Astrocyte (in vitro differentiated cells and primary cell): ENCODE measurements around the gene THRA. TPM values are rescaled to one million over a fixed set of nuclear protein-coding genes. Genes with fewer than 3 reads are reported as not detected.
A peak's percentile ranks its signal among the peaks of the same experiment; 100 is the strongest.

Experiments
- DNase-seq: peaks from one replicate; pipeline ENCODE4 v3.0.0-alpha.2; 2010; ENCODE audit warnings: low read depth
- FAIRE-seq: peaks from 2 replicates; lab custom pipeline; 2011; peaks lifted over from hg19 to GRCh38; lab: Jason Lieb, UNC
- H2AFZ ChIP-seq: 2 replicates; pipeline ENCODE4 v1.6.0; 2012; ENCODE audit warnings: low read depth, low read length, inconsistent platforms
- H3K27ac ChIP-seq: 2 replicates; pipeline ENCODE4 v1.5.1; 2011; ENCODE audit warnings: low read depth, low read length, inconsistent platforms
- H3K27me3 ChIP-seq: 2 replicates; pipeline ENCODE4 v1.6.0; 2011; ENCODE audit warnings: low read length, inconsistent platforms; ENCODE audit not compliant: insufficient read depth
- H3K36me3 ChIP-seq: 2 replicates; pipeline ENCODE4 v1.5.1; 2011; ENCODE audit warnings: low read length, inconsistent platforms; ENCODE audit not compliant: insufficient read depth
- H3K4me1 ChIP-seq: 2 replicates; pipeline ENCODE4 v1.5.1; 2011; ENCODE audit warnings: low read length, inconsistent platforms; ENCODE audit not compliant: insufficient read depth
- H3K4me2 ChIP-seq: 2 replicates; pipeline ENCODE4 v1.6.0; 2012; ENCODE audit warnings: low read length, inconsistent platforms
- H3K4me3 ChIP-seq: 2 replicates; pipeline ENCODE4 v1.5.1; 2011; ENCODE audit warnings: low read depth, mild to moderate bottlenecking, low read length, inconsistent platforms; ENCODE audit not compliant: insufficient read depth
- H3K79me2 ChIP-seq: 2 replicates; pipeline ENCODE4 v1.6.0; 2012; ENCODE audit warnings: mild to moderate bottlenecking, low read length, inconsistent platforms; ENCODE audit not compliant: insufficient read depth
- H3K9ac ChIP-seq: 2 replicates; pipeline ENCODE4 v1.6.0; 2012; ENCODE audit warnings: mild to moderate bottlenecking, low read length, inconsistent platforms
- H3K9me3 ChIP-seq: 2 replicates; pipeline ENCODE4 v1.5.1; 2012; ENCODE audit warnings: low read depth, mild to moderate bottlenecking, low read length, inconsistent platforms; ENCODE audit not compliant: insufficient read depth
- H4K20me1 ChIP-seq: 2 replicates; pipeline ENCODE4 v1.6.0; 2012; ENCODE audit warnings: low read length, inconsistent platforms; ENCODE audit not compliant: insufficient read depth
- H3K27ac Mint-ChIP-seq: one replicate; pipeline ENCODE4 v1.8.0; 2021; ENCODE audit warnings: mild to moderate bottlenecking, mixed read lengths; ENCODE audit not compliant: unreplicated experiment
- H3K27me3 Mint-ChIP-seq: one replicate; pipeline ENCODE4 v1.8.0; 2021; ENCODE audit warnings: low read depth, mixed read lengths; ENCODE audit not compliant: unreplicated experiment
- H3K36me3 Mint-ChIP-seq: one replicate; pipeline ENCODE4 v1.8.0; 2021; ENCODE audit warnings: low read depth, mixed read lengths; ENCODE audit not compliant: unreplicated experiment
- H3K4me1 Mint-ChIP-seq: one replicate; pipeline ENCODE4 v1.8.0; 2021; ENCODE audit warnings: low read depth, mixed read lengths; ENCODE audit not compliant: unreplicated experiment
- H3K4me3 Mint-ChIP-seq: one replicate; pipeline ENCODE4 v1.8.0; 2021; ENCODE audit warnings: mild to moderate bottlenecking, moderate library complexity, mixed read lengths; ENCODE audit not compliant: unreplicated experiment
- H3K9me3 Mint-ChIP-seq: one replicate; pipeline ENCODE4 v1.8.0; 2021; ENCODE audit warnings: mild to moderate bottlenecking, mixed read lengths; ENCODE audit not compliant: unreplicated experiment
- CTCF ChIP-seq: IDR thresholded peaks from 2 replicates; pipeline ENCODE4 v1.5.1; 2011; ENCODE audit warnings: low read depth, mild to moderate bottlenecking, inconsistent platforms, low read length, moderate library complexity; ENCODE audit not compliant: insufficient read depth
- EZH2 ChIP-seq: IDR thresholded peaks from 2 replicates; pipeline ENCODE4 v1.6.1; 2012; ENCODE audit warnings: mild to moderate bottlenecking, low read length, inconsistent platforms; ENCODE audit not compliant: insufficient read depth
- total RNA-seq: library from RNA; stranded (reverse); gene quantifications from 2 replicates; pipeline ENCODE4 v1.2.1, GENCODE V29; 2021

The THRA gene
- total RNA-seq, 1 donor from 2014 or later, result 16.7 TPM

DNA sequence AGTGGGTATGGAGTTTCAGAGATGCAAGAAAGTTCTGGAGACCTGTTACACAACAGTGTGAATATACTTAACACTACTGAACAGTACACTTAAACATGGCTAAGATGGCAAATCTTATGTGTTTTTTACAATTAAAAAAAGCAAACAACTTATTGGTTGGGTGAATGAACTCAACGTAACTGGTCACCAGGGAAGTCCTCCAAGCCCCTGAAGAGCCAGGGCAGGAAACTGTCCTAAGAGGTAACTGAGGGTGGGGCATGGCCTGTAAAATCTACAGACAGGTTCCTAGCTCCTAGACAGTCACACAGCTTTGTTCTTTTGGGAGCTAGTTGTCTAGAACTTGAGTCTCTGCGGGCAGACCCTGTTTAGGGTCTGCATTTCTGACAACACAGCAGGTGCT, 37.2 kb upstream of the THRA start:
- no peak overlapping the region for H2AFZ ChIP-seq
- H3K4me3 ChIP-seq, result no peak overlapping the region
- H3K4me2 ChIP-seq, result peak overlapping the region; percentile 38
- no peak overlapping the region for H3K4me3 Mint-ChIP-seq
- TF ChIP-seq CTCF (no peak), EZH2 (no peak)
- peaks cover 10% of the 10 kb centered on the region for H3K4me1 Mint-ChIP-seq
- DNase-seq (no peak), FAIRE-seq (no peak)
- H3K9me3 Mint-ChIP-seq, result no peaks in the 10 kb centered on the region
- peaks cover 19% of the 10 kb centered on the region for H3K36me3 Mint-ChIP-seq
- no peaks in the 10 kb centered on the region for H3K27me3 ChIP-seq
- peak overlapping the region; percentile 62 for H3K27ac ChIP-seq
- peak overlapping the region; percentile 25 for H3K9ac ChIP-seq
- H3K27ac Mint-ChIP-seq, result no peak overlapping the region
- H3K9me3 ChIP-seq, result no peaks in the 10 kb centered on the region
- H3K4me1 ChIP-seq, result peaks cover 42% of the 10 kb centered on the region
- peaks cover 17% of the 10 kb centered on the region for H3K36me3 ChIP-seq
- peaks cover 7% of the 10 kb centered on the region for H4K20me1 ChIP-seq
- no peaks in the 10 kb centered on the region for H3K79me2 ChIP-seq
- no peaks in the 10 kb centered on the region for H3K27me3 Mint-ChIP-seq

- H3K27ac Mint-ChIP-seq, result no peak overlapping the region
Measured at GRCh38 chr17:40025991-40026815, 36.6 kb upstream of the THRA start.

More at GRCh38 chr17:40025991-40026815, 36.6 kb upstream of the THRA start:
- Histone ChIP-seq H3K4me1 (peaks cover 39% of the 10 kb centered on the region), H3K27ac (peak overlapping the region; percentile 62), H3K36me3 (peaks cover 20% of the 10 kb centered on the region), H3K9ac (peak overlapping the region; percentile 25), H4K20me1 (peaks cover 4% of the 10 kb centered on the region), H2AFZ (no peak overlapping the region), H3K4me3 (no peak overlapping the region), H3K9me3 (no peaks in the 10 kb centered on the region), H3K4me2 (peak overlapping the region; percentile 38), H3K79me2 (no peaks in the 10 kb centered on the region), H3K27me3 (no peaks in the 10 kb centered on the region)
- Mint-ChIP-seq H3K4me1 (peaks cover 5% of the 10 kb centered on the region), H3K27me3 (no peaks in the 10 kb centered on the region), H3K9me3 (no peaks in the 10 kb centered on the region), H3K4me3 (no peak overlapping the region), H3K36me3 (peaks cover 17% of the 10 kb centered on the region)
- DNase-seq, result peak; percentile 60
- TF ChIP-seq CTCF (no peak), EZH2 (no peak)
- FAIRE-seq, result no peak
